AG04449 (cell line): ENCODE results near the gene TRPC1.

Experiments
- CTCF ChIA-PET: fragments of 350-600 bp; formaldehyde crosslinking; extraction: SDS; loops from one replicate; lab custom pipeline; 2021; ENCODE audit warnings: antibody characterized with exemption; lab: Yijun Ruan, JAX
- POLR2A ChIA-PET: fragments of 400-600, 350-600 bp; formaldehyde crosslinking; extraction: SDS; loops from one replicate; lab custom pipeline; 2020; ENCODE audit warnings: antibody characterized with exemption, inconsistent platforms; lab: Yijun Ruan, JAX
- DNase-seq: peaks from one replicate; pipeline ENCODE4 v3.0.0-alpha.2; 2010; ENCODE audit warnings: low read depth, low spot score
- H3K4me3 ChIP-seq: 2 replicates; pipeline ENCODE4 v1.5.1; 2011; ENCODE audit warnings: low read depth, mild to moderate bottlenecking, control low read depth, low read length
- CTCF ChIP-seq: IDR thresholded peaks from one replicate; pipeline ENCODE4 v1.5.1; 2011; ENCODE audit warnings: mild to moderate bottlenecking, moderate library complexity, low read length, control low read depth, inconsistent platforms; ENCODE audit not compliant: insufficient read depth; ENCODE audit errors: missing control alignments

Gene TRPC1

GRCh38 chr3:142785996-142786395, 62.2 kb downstream of the TRPC1 start:
- H3K4me3 ChIP-seq = no peak overlapping the region
- ChIA-PET POLR2A (no interaction called here), CTCF (no interaction called here)
- DNase-seq = no peak
- no peak for TF ChIP-seq CTCF

- ChIA-PET CTCF (interaction anchor here (1.2 to 1.6 kb wide), 3 partner anchors 10 to 41 kb away, joined by 3 to 6 read pairs (median 3); no protein-coding TSS in a partner anchor), POLR2A (no interaction called here)
- DNase-seq = no peak
These were observed 63.9 kb downstream of the TRPC1 start for GRCh38 chr3:142787719-142788118.

GRCh38 chr3:142794508-142794907, 70.7 kb downstream of the TRPC1 start:
- TF ChIP-seq CTCF = no peak
- no peak for DNase-seq
- no peak overlapping the region for H3K4me3 ChIP-seq
- ChIA-PET CTCF (no interaction called here), POLR2A (no interaction called here)

More at GRCh38 chr3:142787719-142788118, 63.9 kb downstream of the TRPC1 start:
- no peak overlapping the region for H3K4me3 ChIP-seq
- no peak for TF ChIP-seq CTCF

GRCh38 chr3:142795332-142795731, 71.5 kb downstream of the TRPC1 start:
- POLR2A ChIA-PET = no interaction called here
- no peak overlapping the region for H3K4me3 ChIP-seq
- DNase-seq = no peak
- no peak for TF ChIP-seq CTCF
- CTCF ChIA-PET = no interaction called here

- CTCF ChIA-PET = no interaction called here
- no peak for TF ChIP-seq CTCF
- POLR2A ChIA-PET = no interaction called here
- no peak overlapping the region for H3K4me3 ChIP-seq
- no peak for DNase-seq
These were observed 73.0 kb downstream of the TRPC1 start for GRCh38 chr3:142796823-142797222.

GRCh38 chr3:142801746-142802145, 77.9 kb downstream of the TRPC1 start:
- ChIA-PET POLR2A (no interaction called here), CTCF (no interaction called here)
- no peak for DNase-seq
- no peak overlapping the region for H3K4me3 ChIP-seq
- TF ChIP-seq CTCF = no peak
